ENCODE measurements around the gene STKLD1.
"Not testable (repeated sequence)": the region's sequence is repeated elsewhere in the genome, so short reads cannot be mapped to it uniquely, and the experiment has no call there.

Gene STKLD1

DNA sequence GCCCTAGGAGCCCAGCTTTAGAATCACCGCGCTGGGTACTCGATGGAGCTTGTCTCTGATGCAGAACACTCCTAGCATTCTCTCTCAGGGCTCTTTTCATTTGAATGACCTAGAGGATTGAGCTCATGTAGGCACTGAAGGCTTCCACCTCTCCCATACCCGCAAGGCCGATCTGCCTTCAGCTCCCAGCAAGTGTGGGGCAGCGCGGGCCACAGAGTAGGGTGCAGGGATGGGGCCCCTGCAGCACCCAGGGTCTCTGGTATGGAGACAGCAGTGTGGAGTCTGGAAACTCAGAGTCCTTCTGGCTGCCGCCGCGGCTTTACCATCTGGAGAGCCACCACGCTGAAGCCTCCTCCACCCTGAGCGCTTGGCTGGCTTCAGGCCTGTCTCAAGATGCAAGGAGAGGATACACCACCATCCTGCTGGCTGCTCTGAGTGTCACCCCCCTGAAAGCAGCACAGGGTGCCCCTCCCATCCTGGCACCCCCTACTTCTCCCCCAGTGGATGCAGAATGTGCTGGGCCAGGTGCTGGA is 12.9 kb downstream of the STKLD1 start:
- DNase-seq: no peak

DNA sequence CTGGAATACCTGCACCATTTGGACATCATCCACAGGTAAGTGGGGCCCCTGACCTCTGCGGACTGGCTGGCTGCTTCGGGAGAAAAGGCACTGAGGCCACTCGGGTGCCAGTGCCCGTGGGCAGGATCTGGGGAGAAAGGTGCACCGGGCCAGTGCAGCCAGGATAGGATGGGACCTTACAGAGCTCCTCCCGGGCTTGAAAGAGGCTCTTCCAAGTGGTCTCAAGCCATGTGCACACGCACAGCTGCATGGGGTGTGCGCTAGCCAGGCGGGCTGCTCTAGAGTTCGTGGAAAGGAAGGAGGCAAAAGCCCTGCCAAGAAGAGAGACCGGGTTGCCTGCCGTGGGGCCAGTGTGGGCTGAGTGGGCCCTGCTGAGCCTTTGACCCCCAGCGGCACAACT is 13.4 kb downstream of the STKLD1 start:
- no peak for DNase-seq

DNA sequence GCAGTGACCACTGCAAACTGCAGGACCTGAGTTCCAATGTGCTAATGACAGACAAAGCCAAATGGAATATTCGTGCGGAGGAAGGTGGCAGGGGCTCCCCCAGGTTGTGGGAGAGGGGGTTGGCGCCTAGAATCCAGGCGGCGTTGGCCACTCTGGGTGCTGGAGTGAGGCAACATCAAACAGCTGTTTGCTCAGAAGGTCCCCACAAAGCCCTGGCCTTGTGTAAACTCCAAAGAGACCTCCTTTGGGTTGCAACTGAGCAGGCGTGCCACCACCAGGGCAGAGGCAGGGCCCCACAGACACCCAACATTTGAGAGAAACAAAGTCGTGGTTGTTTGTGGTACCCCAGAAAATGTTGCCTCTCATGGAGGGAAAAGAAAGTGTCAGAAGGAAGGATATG is 14.5 kb downstream of the STKLD1 start:
- no peak for DNase-seq

DNA sequence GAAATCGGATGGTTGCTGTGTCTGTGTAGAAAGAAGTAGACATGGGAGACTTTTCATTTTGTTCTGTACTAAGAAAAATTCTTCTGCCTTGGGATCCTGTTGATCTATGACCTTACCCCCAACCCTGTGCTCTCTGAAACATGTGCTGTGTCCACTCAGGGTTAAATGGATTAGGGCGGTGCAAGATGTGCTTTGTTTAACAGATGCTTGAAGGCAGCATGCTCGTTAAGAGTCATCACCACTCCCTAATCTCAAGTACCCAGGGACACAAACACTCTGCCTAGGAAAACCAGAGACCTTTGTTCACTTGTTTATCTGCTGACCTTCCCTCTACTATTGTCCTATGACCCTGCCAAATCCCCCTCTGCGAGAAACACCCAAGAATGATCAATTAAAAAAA is 15.3 kb downstream of the STKLD1 start:
- DNase-seq: not testable (repeated sequence)

DNA sequence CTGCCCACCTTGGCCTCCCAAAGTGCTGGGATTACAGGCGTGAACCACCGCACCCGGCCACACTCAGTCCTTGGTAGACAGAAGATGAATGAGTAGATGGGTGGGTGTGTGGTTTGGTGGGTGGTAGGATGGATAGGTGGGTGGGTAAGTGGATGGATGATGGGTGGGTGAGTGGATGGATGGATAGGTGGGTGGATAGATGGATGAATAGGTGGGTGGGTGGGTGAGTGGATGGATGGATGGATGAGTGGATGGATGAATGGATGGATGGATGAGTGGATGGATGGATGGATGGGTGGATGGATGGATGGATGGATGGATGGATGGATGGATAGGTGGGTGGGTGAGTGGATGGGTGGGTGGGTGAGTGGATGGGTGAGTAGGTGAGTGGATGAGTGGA is 16.1 kb downstream of the STKLD1 start:
- not testable (repeated sequence) for DNase-seq

DNA sequence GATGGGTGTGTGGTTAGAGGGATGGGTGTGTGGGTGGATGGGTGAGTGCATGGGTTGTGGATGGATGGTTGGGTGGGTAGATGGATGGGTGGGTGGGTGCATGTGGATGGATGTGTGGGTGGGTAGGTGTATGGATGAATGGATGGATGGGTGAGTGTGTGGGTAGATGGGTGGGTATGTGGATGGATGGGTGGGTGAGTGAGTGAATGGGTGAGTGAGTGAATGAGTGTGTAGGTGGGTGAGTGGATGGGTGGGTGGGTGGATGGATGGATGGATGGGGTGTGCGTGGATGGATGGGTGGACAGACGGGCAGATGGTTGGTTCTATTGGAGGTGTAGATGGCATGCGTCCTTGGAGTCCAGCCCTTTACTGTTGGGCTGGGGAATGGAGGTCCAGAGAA is 17.2 kb downstream of the STKLD1 start:
- no peak for DNase-seq

DNA sequence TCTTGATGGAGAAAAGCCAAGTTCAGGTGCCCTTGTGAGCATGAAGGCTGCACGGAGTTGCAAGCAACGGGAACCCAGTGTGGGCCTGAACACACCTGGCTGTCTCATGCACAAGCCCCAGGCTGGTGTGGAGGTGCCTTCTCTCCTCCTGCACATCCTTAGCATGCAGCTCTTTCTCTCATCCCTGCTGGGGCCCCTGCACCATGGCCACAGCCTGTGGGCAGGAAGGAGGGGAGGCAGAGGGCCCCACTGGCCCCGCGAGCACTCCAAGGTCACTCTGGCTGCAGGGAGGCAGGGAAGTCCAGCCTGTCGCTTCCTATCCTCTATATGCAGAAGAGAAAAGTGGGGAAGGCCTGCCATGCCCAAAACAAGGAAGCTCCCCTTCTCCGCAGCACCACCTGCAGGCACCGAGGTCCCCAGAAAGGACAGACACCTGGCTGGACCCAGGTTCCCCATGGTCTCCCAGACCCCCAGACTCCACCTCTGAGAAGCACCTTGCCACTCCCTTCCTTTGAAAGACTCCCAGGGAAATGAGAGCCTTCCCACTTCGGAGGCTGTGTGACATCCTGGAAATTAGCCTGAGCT is 18.6 kb downstream of the STKLD1 start:
- DNase-seq: no peak

DNA sequence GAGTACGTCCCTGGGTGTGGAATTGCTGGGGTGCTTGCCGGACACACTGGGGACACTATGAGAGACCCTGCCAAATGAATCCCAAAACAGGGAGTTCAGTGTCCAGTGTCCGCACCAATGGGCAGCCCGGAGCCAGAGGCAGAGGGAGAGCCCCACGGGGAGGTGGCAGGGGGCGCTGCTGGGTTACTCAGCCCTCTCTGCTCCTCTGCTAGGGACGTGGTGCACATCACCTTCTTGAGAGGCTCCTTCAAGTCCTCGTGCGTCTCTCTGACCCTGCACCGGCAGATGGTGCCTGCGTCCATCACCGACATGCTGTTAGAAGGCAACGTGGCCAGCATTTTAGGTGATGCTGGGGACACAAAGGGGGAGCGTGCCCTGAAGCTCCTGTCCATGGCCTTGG is 20.8 kb downstream of the STKLD1 start:
- no peak for DNase-seq

DNA sequence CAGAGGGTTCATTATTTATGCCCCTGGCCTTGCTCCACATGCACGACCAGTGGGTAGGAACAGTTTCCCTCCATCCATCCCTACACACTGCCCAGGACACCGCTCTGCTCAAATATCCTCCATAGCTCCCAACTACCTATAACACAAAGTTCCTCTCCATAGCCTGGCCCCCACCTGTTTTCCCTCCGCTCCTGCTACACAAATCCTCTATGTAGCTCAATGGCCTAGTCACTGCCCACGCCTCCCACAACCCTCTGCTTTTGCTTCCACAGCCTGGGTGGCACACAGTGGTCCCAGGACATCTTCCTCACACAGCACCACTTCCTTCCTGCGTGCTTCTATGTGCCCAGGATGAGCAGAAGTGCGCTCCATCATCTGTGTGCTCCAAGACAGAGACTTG is 21.2 kb downstream of the STKLD1 start:
- DNase-seq: no peak

DNA sequence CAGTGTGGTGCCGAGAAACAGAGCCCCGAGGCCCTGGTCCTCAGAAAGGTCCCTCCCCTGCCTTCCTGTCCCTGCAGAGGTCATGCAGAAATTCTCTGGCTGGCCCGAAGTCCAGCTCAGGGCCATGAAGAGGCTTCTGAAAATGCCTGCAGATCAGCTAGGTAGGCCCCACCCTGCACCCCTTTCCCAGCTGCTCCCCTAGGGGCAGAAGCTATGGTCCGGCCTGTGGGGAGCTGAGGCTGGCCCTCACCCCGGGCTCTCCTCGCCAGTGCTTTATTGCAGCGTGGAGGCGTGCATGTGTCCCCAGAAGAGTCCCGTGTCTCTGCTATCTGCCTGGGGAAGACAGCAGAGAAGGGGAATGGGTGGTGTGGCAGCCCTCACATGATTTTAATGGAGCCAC is 21.7 kb downstream of the STKLD1 start:
- no peak for DNase-seq

DNA sequence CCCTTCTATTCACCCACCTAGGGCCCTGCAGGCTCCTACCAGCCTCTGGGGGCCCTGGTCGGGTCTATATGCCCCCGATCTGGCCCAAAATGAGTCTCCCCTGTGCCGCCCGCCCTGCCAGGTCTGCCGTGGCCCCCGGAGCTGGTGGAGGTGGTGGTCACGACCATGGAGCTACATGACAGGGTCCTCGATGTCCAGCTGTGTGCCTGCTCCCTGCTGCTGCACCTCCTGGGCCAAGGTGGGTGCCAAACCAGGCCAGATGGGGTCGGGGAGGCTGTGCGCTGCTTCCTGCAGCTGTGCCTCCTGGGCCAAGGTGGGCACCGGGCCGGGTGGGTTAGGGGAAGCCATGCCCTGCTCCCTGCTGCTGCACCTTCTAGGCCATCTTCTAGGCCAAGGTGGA is 24.1 kb downstream of the STKLD1 start:
- no peak for DNase-seq

DNA sequence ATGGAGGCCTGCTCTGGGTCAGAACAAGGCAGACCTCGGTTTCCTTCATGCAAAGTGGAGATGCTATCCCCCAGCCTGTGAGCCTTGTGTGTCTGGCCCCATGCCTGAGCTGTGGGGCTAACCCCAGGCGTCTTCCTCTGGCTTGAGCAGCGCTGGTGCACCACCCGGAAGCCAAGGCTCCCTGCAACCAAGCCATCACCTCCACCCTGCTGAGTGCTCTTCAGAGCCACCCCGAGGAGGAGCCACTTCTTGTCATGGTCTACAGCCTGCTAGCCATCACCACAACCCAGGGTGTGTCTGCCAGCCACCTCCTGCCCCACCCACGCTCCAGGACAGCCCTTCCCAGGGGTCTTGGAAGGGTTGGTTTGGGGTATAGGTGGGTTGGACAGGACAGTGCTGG is 25.4 kb downstream of the STKLD1 start:
- no peak for DNase-seq

DNA sequence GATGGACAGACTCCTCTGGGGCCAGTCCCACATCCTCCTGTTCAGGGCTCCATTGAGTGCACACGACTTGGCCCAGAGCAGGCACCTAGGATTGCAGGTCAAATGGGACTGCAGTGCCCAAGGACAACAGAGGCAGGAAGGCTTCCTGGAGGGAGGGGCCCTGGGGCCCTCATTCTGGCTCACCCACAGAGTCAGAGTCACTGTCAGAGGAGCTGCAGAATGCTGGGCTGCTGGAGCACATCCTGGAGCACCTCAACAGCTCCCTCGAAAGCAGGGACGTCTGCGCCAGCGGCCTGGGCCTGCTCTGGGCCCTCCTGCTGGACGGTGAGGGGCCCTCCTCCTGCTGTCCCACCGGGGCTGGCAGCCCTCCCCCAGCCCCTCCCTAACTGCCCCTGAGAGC is 26.5 kb downstream of the STKLD1 start:
- no peak for DNase-seq

DNA sequence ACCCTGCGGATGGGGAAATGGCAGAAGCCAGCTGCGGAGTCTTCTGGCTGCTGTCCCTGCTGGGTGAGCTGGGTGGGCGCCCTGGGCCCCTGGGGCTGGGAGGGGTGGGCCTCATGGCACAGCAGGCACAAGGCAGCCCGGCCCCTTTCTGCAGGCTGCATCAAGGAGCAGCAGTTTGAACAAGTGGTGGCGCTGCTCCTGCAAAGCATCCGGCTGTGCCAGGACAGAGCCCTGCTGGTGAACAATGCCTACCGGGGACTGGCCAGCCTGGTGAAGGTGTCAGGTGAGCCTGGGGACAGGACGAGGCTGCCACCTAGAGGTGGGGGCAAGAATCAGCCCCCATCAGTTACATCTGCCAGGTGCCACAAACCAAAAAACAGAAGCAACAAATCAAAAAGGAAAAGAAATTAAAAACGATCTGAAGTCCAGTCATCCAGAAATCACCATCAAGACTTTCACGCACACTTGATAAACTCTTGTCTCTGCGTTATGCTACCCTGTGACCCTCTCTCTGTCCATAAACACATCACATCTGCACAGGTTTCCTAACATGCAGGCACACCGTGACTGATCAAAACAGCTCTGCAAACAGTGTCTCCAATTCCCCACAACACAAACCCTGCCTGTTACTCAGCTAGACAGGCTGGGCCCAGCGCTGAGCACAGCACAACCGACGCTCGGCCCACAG is 27.7 kb downstream of the STKLD1 start:
- no peak for DNase-seq

DNA sequence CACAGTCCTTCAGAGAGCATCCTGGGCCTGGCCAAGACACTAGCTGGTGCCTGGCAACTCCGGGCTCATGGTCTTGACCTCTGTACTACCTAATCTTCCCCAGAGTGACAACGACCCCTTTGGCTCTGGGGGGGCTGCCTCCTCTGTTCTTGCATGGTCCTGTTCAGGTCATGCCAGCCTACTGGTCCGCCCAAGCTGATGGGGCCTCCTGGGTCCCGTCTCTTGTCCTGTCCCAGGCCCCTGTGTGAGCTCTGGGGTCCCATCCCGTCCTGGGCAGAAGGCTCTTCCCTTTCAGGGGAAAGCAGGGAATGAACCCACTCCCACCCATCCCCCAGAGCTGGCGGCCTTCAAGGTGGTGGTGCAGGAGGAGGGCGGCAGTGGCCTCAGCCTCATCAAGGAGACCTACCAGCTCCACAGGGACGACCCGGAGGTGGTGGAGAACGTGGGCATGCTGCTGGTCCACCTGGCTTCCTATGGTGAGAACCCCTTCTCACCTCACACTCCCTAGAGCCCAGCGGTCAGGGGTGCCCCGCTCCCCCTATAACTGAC is 28.4 kb downstream of the STKLD1 start:
- DNase-seq: no peak

DNA sequence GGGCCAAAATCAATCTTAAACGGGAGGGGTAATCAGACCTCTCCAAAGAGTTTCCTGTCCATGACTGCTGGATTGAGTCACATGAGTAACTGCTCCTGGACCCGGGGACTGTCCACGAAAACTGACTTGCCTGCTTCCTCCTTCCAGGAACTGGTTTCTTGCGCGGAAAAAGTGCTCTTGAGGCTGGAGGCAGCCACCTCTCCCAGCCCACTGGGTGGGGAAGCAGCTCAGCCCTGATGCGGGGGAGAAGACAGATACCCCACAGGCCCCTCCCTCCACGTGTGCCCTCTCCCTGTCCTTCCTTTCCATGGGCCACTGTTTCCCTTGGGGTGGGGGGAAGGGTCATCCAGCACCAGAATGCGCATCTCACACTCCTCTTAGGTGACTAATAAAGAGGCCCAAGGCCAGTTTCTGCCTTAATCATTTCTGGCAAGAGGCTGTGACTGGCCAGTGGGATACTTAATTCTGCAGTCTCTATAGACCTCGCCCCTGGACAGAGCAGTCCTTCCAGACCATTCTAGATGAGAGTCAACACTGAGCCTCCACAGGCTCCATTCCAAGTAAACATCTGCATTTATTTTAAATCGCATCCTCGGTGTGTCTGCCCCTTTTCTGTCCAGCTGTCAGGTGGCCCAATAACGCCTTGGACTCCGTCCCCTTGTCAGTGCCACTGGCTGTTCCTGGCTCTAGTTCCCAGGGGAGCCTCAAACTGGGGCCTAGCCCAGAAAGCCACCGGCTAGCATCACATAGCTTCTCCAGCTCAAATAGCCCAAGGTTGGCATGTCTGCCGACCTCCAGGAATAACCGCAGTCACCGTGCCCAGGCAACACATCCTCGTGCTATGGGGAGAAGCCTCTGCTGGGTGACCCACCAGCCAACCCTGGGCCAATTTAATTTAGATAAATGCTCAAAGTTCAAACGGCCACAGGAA is 29.6 kb downstream of the STKLD1 start:
- DNase-seq: no peak

DNA sequence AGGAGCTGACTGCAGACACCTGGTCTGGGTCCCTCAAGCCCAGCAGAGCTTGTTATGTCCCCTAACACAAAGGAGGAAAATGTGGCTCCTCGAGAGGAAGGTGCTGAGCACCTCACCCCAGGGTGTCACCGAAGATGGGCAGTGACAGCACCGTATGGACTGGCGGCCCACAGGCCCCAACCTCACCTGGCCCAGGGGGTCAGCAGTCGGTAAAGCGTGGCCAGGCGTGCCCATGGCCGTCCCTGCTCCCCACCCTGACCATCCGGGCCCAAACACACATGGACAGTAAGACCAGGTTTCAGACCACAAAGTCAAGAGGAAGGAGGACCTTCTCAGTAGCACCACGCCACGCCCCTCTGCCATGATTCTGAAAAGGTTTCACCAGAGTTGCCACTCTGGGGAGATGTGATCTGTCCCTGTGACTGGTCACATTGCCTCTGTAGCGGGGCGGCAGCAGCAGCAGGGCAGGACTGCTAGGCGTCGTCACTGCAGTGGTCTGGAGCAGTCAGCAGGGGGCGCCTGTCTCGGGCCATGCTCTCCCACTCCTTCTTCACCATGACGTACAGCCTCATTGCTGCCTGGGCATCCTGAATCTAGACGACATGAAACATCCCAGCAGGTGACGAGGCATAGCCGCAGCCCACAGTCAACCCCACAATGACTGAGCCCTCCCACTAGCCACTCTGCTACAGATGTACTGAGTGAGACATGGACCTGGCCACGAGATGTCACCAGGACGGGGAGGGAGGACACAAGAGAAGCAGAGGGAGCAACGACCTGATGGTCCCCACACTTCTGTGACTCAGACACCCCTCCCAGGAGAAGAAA is 30.5 kb downstream of the STKLD1 start:
- DNase-seq: no peak

DNA sequence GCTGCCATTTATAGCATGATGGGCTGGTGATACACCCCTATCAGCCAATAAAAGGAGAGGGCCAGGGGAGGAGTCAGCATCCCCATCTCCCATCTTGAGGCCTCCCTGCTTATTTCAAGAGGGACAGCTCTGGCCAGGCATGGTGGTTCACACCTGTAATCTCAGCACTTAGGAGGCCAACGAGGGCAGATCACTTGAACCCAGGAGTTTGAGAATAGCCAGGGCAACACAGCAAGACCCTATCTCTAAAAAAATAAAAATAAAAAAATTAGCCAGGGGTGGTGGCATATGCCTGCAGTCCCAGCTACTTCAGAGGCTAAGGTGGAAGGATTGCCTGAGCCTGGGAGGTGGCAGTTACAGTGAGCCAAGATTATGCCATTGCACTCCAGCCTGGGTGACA is 31.9 kb downstream of the STKLD1 start:
- no peak for DNase-seq

DNA sequence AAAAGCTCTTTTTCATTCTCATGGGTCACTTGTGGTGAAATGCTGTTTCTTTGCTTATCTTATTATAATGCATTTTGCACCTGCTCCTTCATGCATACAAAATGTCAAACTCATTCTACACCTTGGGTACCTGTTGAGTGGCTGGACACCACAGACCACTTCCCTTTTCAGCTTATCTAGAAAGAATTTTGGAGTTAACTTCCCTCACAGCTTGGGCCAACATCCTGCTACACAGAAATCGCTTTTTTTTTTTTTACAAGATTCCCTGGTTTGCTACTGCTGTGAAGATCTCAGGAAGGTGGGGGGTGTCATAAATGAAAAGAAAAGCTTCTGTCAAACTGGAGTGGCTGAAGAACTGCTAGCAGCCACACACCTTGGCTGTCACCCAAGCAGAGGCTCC is 39.0 kb downstream of the STKLD1 start:
- DNase-seq: no peak

DNA sequence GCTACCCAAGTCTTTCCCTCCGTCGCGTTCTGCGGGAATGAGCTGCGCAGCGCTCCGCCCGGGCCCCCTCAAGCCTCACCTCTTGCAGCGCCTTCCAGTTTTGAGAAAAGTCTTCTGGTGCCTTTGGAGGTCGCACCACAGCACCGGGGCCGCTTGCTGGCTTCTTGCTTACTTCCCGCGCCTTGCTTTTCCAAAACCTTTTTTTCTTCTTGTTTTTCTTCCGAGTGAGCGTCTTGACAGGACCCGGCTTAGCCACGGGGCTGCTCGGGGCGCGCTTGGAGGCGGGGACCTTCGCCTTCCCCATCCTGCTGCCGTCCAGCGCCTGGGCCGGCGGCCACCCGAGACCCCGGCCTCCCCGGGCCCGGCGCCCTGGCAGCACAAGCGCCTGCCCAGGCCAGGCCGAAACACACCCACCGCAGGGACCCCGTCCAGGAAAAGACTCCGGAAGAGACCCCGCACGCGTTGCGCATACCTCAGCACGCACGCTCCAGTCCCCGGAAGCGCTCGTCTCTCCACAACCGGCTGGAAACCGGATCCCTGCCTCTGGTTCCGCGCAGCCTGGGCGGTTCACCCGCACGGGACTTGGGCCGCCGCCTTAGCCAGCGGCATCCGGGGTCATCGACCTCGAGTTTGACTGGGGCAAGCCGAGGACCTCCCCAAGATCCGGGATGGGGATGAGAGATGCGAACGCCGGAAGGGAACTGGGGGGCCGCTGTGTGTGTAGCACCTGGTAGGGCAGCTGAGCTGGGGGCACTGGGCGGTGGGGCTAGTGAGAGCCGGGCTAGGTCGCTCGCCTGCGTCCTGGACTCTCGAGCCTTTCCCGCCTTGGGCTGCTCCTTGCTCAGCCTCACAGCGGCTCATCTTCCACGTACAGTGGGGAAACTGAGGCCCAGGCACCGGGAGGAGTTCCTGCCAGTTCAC is 41.6 kb downstream of the STKLD1 start, which contains the start of gene REXO4:
TSS of gene REXO4 (minus strand) at position 470 of the 921 bp plus-strand sequence. CDS start at position 304, 166 bp downstream.
- no peak for DNase-seq

DNA sequence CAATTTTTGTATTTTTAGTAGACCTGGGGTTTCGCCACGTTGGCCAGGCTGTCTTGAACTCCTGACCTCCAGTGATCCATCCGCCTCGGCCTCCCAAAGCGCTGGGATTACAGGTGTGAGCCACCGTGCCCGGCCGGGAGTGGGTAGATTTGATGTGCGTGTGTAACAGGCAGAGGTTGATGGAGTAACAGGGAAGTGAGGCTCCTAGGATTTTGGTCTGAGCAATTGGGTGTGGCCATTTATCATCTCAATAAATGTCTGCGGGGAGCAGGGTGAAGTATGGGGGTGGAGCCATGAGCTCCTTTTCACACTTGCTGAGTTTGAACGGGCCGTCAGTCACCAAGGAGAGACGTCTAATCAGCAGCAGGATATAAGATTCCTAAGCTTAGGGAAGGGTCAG is 42.8 kb downstream of the STKLD1 start:
- DNase-seq: no peak

All from NCI-H2081 treated with DMSO at 0.1 percent for 48 hours (cell line).